ENCODE results near the gene KIF18B.

DNA sequence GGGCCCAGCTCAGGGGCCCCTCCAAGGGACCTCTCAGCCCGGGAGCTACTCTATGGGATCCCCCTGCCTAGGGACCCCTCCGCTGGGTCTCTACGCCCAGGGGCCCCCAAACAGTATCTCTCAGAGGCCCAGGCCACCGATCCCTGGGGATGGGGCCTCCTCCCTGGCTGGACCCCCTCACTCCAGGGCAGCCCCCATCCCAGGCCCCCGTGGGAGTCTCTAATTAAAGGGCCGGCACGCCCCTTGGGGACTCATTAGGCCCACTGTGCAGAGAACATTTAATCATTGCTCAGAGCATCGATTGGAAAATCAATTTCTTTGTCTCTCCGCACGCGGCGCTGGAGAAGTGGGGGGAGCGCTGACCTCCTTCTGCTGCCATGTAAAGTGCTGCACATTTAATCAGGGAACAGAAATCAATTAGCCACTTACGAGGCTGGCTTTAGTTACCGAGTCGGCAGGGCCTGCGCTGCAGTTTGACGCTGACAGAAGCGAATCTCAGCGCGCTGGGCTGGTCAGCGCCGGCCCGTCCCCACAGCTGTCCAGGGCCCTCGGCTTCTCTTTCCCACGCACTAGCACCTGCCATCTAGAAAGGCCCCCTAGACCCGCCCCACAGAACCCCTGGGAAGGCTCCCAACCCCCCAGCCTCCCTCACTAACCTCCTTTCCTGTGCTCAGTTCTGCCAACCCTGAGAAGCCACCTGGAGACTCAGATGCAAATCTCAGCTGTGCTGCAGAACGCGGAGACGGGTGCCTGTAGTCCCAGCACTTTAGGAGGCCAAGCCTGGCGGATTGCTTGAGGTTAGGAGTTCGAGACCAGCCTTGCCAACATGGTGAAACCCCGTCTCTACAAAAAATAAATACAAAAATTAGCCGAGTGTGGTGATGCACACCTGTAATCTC is 40.7 kb upstream of the KIF18B start:
- TF ChIP-seq POLR2A (IDR thresholded peaks at IDR 0.05) (no peak), POLR2AphosphoS5 (IDR thresholded peaks at IDR 0.05) (no peak)
- TF ChIP-seq, protein P1, sequence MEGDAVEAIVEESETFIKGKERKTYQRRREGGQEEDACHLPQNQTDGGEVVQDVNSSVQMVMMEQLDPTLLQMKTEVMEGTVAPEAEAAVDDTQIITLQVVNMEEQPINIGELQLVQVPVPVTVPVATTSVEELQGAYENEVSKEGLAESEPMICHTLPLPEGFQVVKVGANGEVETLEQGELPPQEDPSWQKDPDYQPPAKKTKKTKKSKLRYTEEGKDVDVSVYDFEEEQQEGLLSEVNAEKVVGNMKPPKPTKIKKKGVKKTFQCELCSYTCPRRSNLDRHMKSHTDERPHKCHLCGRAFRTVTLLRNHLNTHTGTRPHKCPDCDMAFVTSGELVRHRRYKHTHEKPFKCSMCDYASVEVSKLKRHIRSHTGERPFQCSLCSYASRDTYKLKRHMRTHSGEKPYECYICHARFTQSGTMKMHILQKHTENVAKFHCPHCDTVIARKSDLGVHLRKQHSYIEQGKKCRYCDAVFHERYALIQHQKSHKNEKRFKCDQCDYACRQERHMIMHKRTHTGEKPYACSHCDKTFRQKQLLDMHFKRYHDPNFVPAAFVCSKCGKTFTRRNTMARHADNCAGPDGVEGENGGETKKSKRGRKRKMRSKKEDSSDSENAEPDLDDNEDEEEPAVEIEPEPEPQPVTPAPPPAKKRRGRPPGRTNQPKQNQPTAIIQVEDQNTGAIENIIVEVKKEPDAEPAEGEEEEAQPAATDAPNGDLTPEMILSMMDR (IDR thresholded peaks at IDR 0.05): no peak
